Stimulated activated CD4-positive, alpha-beta T cell treated with anti-CD3 and anti-CD28 coated beads, TNF-alpha, amount 100 ng/mL, for 4 hours (primary cell): ENCODE measurements around the gene SHISA7.
"Not testable (repeated sequence)": the region's sequence is repeated elsewhere in the genome, so short reads cannot be mapped to it uniquely, and the experiment has no call there.

Source experiments
- DNase-seq, 3 experiments: peaks; one replicate each; pipeline ENCODE4 v3.0.0-alpha.2; 2020; ENCODE audit warnings: low read depth in 3 of 3

Gene SHISA7

GRCh38 chr19:55446060-55446459 is 3.0 kb upstream of the SHISA7 start:
- no peak for DNase-seq

- no peak for DNase-seq
Observed at GRCh38 chr19:55444646-55445045, 1.5 kb upstream of the SHISA7 start.

DNA sequence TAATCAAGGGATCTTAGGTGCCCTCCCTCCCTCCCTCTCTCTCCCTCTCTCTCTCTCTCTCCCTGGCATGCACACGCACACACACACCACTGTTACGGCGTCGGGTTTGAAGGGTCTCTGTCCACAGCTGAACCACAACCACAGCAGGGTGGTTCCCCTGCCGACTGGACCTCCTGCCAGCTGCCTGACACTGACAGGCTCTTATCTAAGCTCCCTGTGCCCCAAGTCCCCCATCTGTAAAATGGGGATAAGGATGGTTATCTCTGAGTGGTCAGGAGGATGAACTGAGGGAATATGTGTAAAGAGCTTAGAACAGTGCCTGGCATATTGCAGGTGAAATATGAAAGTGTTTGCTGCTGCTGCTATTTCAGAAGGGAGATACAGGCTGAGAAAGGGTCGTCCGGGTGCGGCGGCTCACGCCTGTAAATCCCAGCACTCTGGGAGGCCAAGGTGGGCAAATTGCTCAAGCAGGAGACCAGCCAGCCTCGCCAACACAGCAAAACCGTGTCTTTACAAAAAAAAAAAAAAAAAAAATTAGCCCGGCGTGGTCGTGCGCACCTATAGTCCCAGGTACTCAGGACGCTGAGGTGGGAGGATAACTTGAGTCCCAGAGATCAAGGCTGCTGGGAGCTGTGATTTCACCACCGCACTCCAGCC is 852 bp upstream of the SHISA7 start:
- no peak for DNase-seq

DNA sequence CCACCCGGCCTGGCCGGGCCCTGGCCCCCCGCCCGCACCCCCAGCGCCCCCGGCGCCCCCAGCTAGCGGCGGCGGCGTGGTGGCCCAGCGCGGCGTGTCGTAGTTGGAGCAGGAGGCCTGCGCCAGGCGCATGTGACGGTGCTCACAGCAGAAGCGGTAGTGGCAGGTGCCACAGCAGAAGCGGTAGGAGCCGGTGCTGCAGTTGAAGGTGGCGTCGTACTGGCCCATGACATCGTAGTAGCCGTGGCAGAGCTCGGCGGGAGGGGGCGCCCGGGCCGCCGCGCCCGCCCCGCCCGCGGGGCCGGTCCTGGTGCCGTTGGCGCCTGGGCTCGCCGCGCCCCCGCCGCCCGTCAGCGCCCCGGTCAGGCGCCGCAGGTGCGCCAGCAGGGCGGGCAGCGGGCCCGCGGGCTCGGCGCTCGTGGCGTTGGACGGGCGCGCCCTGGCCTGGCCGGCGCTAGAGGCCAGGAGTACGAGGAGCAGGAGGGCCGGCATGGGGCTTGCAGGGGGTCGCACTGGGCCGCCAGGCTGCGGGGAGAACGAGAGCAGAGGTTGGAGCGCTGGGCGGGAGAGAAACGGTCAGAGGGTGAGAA is 633 bp downstream of the SHISA7 start:
- no peak for DNase-seq

DNA sequence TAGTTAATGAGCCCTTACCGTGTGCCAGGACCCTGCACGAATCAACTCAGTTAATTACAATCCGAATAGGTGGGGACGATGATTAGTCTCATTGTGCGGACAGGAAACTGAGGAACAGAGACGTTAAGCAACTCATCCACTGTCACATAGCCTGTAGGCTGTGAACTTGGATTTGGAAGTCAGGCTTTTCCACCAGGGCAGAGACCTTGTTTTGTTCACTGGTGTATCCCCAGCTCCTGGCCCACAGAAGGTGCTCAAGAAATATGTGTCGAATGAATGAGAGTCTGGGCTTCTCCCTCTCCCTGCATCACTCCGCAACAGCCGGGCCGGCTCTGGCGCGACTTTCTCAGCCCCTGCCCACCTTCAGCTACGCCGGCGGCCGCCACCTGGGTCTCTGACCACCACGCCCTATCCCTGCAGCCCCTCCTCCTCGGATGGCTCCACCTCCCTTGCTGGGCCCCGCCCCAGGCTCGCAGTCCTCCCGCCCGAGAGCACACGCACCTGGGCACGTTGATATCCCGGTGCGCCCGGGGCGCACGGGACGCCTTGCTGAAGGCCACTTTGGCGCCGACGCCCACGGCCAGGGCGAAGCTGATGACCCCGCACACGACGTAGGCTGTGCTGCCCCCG is 1.3 kb downstream of the SHISA7 start:
- DNase-seq = no peak

- DNase-seq = no peak
Observed at GRCh38 chr19:55441319-55441691, 1.8 kb downstream of the SHISA7 start.

GRCh38 chr19:55440411-55441105 is 2.5 kb downstream of the SHISA7 start:
- DNase-seq = no peak

DNA sequence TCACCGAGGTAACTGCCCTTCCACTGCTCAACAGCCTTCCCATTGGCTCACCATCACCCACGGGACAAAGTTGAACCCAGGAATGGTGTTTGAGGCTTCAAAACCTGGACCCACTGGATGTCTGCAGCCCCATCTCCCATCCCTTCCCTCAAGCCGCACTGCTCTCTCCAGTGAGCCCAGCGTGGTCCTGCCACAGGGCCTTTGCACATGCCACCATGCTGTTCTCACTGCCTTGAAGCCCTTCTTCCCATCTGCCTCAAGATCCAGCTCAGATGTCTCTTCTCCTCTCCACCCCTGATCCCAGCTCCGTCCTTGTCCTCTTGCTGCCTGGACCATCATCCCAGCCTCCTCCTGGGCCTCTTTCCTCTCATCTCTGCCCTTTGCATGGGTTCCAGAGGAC is 4.0 kb downstream of the SHISA7 start:
- no peak for DNase-seq

DNA sequence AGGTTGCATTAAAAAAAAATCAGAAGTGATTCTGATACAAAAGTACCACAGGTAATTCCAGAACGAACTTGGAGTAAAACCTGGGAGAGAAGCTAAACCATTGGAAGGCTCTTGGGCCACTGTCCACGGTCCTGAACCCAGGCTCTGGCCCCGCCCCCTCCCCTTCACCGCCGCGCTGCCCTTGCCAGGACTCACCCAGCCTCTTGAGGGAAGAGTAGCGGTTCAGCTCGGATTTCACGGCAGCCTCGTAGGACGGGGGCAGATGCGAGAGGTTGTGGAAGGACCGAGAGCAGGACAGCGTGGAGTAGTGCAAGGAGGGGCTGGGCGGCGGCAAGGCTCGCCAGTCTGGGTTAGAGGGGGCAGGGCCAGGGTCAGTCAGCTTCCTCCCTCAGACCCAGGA is 5.7 kb downstream of the SHISA7 start:
- DNase-seq = no peak

DNA sequence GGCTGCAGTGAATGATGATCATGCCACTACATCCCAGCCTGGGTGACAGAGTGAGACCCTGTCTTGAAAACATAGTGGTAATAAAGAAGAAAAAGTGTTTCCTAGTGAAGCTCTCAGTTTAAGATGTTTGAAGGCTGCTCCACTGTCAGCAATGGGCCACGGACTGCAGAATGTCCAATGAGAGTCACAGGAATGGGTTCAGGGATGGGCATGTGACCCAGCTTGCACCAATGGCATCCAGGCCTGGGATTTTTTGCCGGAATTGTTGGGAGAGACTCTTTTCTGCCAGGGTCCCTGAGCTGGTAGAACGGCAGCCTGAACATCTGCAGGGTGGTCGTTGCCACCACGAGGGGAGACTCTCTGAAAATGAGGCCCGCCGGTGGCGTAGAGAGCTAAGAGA is 6.3 kb downstream of the SHISA7 start:
- DNase-seq = no peak

- DNase-seq = no peak
Observed at GRCh38 chr19:55435020-55435419, 8.1 kb downstream of the SHISA7 start.

DNA sequence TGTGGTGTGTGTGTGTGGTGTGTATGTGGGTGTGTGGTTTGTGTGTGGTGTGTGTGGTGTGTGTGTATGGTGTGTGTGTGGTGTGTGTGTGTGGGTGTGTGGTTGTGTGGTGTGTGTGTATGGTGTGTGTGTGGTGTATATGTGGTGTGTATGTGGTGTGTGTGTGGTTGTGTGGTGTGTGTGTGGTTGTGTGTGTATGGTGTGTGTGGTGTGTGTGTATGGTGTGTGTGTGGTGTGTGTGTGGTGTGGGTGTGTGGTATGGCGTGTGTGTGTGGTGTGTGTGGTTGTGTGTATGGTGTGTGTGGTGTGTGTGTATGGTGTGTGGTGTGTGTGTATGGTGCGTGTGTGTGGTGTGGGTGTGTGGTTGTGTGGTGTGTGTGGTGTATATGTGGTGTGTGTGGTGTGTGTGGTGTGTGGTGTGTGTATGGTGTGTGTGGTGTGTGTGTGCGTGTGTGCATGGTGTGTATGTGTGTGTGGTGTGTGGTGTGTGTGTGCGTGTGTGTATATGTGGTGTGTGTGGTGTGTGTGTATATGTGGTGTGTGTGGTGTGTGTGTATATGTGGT is 8.7 kb downstream of the SHISA7 start:
- no peak for DNase-seq

DNA sequence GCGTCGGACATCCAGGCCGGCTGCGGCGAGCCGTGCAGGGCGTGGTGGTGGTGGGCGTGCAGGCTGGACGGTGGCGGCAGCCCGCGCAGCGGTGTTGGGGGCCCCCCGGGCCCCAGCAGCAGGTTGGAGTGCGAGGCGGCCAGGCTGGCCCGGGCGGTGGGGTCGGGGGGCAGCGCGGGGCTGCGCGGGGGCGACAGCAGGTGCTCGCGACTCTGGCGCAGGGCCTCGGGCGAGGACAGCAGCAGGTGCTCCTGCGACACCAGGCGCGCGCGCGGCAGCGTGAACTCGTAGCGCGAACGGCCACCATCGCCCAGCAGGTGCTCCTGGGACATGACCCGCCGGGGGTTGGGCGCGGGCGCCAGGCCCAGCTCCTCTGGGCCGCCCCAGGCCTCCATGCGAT is 9.8 kb downstream of the SHISA7 start:
- no peak for DNase-seq

DNA sequence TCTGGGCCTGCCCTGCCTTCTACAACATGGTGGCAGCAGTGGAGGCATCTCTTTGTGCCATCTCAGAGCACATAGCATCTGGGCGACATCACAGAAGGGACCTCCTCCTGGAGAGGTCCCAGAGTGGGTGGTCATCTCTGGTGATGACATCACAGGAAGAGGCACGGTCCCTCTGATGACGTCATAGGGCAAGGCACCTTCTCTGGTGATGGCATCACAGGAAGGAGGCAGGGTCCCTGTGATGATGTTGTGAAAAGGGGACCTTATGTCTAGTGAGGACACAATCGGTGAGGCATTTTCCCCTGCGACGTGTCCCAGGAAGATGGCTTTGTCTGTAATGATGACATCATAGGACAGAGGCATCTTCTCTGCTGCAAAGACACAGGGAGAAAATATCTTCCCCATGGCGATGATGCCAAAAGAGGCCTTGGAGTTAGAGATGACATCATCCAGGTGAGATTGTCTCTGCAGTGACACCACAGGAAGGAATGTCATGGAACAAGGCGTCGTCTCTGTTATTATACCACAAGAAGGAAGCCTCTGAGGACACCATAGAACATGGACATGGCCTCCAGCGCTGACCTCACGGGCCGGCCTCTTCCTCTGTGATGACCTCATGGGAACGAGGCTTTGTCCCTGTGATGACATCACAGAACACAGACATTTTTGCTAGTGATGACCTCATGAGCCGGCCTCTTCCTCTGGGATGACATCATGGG is 10.7 kb downstream of the SHISA7 start:
- DNase-seq = no peak

DNA sequence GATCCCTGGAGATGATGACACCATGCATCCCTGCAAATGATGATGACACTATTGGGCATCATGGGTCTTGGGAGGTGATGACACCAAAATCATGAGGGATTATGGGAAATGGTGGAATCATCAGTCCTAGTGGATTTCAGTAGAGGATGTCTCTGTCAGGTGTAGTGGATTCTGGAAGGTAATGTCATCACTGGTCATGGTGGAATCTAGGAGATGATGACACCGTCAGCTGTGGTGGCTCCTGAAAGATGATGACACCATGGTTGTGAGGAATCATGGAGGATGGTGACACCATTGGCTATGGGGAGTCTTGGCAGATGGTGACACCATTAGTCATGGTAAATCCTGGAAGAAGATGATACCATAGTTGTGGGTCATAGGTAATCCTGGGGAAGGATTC is 11.9 kb downstream of the SHISA7 start:
- no peak for DNase-seq

DNA sequence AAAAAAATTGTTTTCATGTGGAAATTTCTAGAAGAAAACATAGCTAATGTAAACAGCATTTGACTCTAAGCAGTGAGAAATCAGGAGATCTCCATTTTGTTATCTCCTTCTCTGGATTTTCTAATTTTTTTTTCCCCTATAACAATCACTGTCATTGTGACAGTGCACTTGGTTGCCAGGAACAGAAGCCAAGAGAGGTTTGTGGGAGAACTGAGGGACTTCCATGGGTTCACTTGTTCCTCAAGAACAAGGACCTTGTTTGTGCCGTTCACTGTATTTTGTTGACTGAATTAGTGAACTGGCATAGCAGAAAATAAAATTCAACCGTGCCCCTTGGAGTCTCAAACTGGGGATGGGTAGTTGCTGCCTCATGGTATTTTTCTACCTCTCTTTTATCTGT is 17.1 kb downstream of the SHISA7 start:
- no peak for DNase-seq

DNA sequence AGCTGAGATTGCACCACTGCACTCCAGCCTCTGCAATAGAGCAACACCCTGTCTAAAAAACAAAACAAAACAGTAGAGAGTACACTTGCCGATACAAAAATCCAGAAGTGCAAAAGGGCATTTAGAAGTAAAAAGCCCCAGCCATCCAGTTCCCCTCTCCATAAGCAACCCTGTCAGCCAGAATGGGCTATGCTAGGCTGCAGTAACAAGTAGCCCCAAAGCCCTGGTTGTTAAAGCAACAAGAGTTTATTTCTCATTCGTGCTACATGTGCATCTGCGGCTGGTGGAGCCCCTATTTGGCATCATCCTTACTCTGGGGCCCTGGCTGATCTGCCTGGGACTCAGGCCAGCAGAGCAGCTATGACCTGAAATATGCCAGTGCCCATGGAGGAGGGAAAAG is 18.6 kb downstream of the SHISA7 start:
- no peak for DNase-seq

DNA sequence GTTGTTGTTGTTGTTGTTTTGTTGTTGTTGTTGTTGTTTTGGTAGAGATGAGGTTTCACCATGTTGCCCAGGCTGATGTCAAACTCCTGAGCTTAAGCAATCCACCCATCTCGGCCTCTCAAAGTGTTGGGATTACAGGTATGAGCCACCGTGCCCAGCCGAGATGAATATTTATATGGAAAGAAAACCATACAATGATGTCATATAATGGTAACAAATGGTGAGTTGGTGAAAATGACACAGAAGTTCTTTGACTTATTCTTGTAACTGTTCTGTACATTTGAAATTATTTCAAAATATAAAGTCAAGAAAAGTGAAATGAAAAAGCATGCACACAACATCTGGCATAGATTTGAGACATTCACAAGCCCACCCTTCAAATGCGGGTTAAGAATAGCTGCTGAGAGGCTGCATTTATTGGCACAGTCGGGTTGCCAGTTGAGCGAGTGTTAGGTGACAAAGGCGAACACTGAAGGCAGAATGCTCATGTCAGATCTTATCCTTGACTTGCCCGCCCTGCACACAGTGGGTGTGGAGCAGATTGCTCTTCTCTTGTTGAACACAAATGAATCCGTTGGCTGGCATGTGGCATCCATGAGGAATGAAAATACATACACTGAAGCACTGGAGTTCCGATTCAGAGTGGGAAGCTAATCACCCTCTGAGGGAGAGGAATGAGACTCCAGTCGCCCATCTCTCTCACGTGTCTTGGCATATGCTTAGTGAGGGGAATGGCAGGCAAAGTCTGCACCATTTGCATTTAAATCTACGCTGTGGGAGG is 19.7 kb downstream of the SHISA7 start:
- no peak for DNase-seq

- DNase-seq = not testable (repeated sequence)
Observed at GRCh38 chr19:55421281-55421680, 21.8 kb downstream of the SHISA7 start.

- DNase-seq = no peak
Observed at GRCh38 chr19:55419624-55420236, 23.4 kb downstream of the SHISA7 start.

- no peak for DNase-seq
Observed at GRCh38 chr19:55419103-55419502, 24.0 kb downstream of the SHISA7 start.
